ENCODE measurements around the gene FBXL5.

The FBXL5 gene

GRCh38 chr4:15556511-15557092 lies 98.6 kb downstream of the FBXL5 start:
- DNase-seq, result no peak
